SK-N-SH treated with all-trans-retinoic acid at 6 μM for 48 hours (cell line): Measurements from ENCODE around the gene USH2A.

Experiments
- ATAC-seq: fragments of 200-7000 bp; cut with Tn5 transposase; 3 replicates; pipeline ENCODE4 v1.9.1; 2020; ENCODE audit warnings: mild to moderate bottlenecking, moderate library complexity
- ARNTL ChIP-seq: fragments of 450-650 bp; formaldehyde crosslinking; IDR thresholded peaks from 2 replicates; pipeline ENCODE4 v1.5.0; 2020; ENCODE audit warnings: low read depth, mild to moderate bottlenecking, moderate library complexity, borderline replicate concordance
- BACH2 ChIP-seq: fragments of 250-450 bp; sonication (Bioruptor Pico); IDR thresholded peaks from 2 replicates; pipeline ENCODE4 v1.9.0; 2021; ENCODE audit warnings: mild to moderate bottlenecking, borderline replicate concordance
- CSDC2 ChIP-seq: fragments of 250-450 bp; sonication (Bioruptor Pico); IDR thresholded peaks from 2 replicates; pipeline ENCODE4 v1.5.0; 2020; ENCODE audit warnings: mild to moderate bottlenecking, moderate library complexity
- ESRRG ChIP-seq: fragments of 250-450 bp; sonication (Bioruptor Pico); IDR thresholded peaks from 2 replicates; pipeline ENCODE4 v1.6.1; 2021; ENCODE audit warnings: mild to moderate bottlenecking
- GLIS3 ChIP-seq: fragments of 250-450 bp; sonication (Bioruptor Pico); IDR thresholded peaks from 2 replicates; pipeline ENCODE4 v1.5.0; 2020; ENCODE audit warnings: mild to moderate bottlenecking, moderate library complexity
- ISL1 ChIP-seq: fragments of 250-450 bp; sonication (Bioruptor Pico); IDR thresholded peaks from 2 replicates; pipeline ENCODE4 v2.1.2; 2022; ENCODE audit warnings: mild to moderate bottlenecking, moderate library complexity
- OSR1 ChIP-seq: fragments of 250-450 bp; sonication (Bioruptor Pico); IDR thresholded peaks from 2 replicates; pipeline ENCODE4 v1.8.0; 2022; ENCODE audit warnings: moderate library complexity, mild to moderate bottlenecking, inconsistent platforms
- PPARA ChIP-seq: fragments of 250-450 bp; sonication (Bioruptor Pico); IDR thresholded peaks from 2 replicates; pipeline ENCODE4 v1.5.0; 2020; ENCODE audit warnings: mild to moderate bottlenecking, borderline replicate concordance
- RARB ChIP-seq: fragments of 250-450 bp; sonication (Bioruptor Pico); IDR thresholded peaks from 2 replicates; pipeline ENCODE4 v1.8.0; 2021; ENCODE audit warnings: mild to moderate bottlenecking, moderate library complexity
- SNAI2 ChIP-seq: fragments of 250-450 bp; sonication (Bioruptor Pico); IDR thresholded peaks from 2 replicates; pipeline ENCODE4 v1.5.0; 2020; ENCODE audit warnings: mild to moderate bottlenecking, moderate library complexity
- TCF4 ChIP-seq: fragments of 250-450 bp; sonication (Bioruptor Pico); IDR thresholded peaks from 2 replicates; pipeline ENCODE4 v1.8.0; 2021; ENCODE audit warnings: mild to moderate bottlenecking, moderate library complexity, borderline replicate concordance
- TOX ChIP-seq: fragments of 250-450 bp; sonication (Bioruptor Pico); IDR thresholded peaks from 2 replicates; pipeline ENCODE4 v1.8.0; 2021; ENCODE audit warnings: mild to moderate bottlenecking, moderate library complexity, borderline replicate concordance
- ZC3H10 ChIP-seq: fragments of 250-450 bp; sonication (Bioruptor Pico); IDR thresholded peaks from 2 replicates; pipeline ENCODE4 v1.5.1; 2021; ENCODE audit warnings: mild to moderate bottlenecking, moderate library complexity
- ZFP3 ChIP-seq: fragments of 250-450 bp; sonication (Bioruptor Pico); IDR thresholded peaks from 2 replicates; pipeline ENCODE4 v1.5.0; 2020; ENCODE audit warnings: mild to moderate bottlenecking, moderate library complexity
- ZFP30 ChIP-seq: fragments of 450-650 bp; formaldehyde crosslinking; IDR thresholded peaks from 2 replicates; pipeline ENCODE4 v1.5.0; 2022; ENCODE audit warnings: mild to moderate bottlenecking, moderate library complexity
- ZNF565 ChIP-seq: fragments of 450-650 bp; formaldehyde crosslinking; conservative IDR thresholded peaks from 2 replicates; pipeline ENCODE4 v1.5.0; 2020; ENCODE audit warnings: low read depth, mild to moderate bottlenecking, moderate library complexity
- ZNF70 ChIP-seq: fragments of 450-650 bp; formaldehyde crosslinking; IDR thresholded peaks from 2 replicates; pipeline ENCODE4 v1.5.0; 2020; ENCODE audit warnings: mild to moderate bottlenecking, moderate library complexity
- ZNF8 ChIP-seq: fragments of 450-650 bp; formaldehyde crosslinking; IDR thresholded peaks from 2 replicates; pipeline ENCODE4 v1.5.0; 2020; ENCODE audit warnings: mild to moderate bottlenecking, moderate library complexity
- TF ChIP-seq, protein P1 (sequence below): fragments of 250-450 bp; sonication (Bioruptor Pico); IDR thresholded peaks from 2 replicates; pipeline ENCODE4 v1.5.1; 2020; ENCODE audit warnings: low read depth, mild to moderate bottlenecking, moderate library complexity
- TF ChIP-seq, protein P2 (sequence below): fragments of 250-450 bp; sonication (Bioruptor Pico); IDR thresholded peaks from 2 replicates; pipeline ENCODE4 v1.8.0; 2021; ENCODE audit warnings: low read depth, mild to moderate bottlenecking, moderate library complexity, borderline replicate concordance
- TF ChIP-seq, protein P3 (sequence below): fragments of 250-450 bp; sonication (Bioruptor Pico); IDR thresholded peaks from 2 replicates; pipeline ENCODE4 v1.5.1; 2021; ENCODE audit warnings: mild to moderate bottlenecking, moderate library complexity
- TF ChIP-seq, protein P4 (sequence below): fragments of 250-450 bp; sonication (Bioruptor Pico); IDR thresholded peaks from 2 replicates; pipeline ENCODE4 v1.8.0; 2020; ENCODE audit warnings: mild to moderate bottlenecking, moderate library complexity, borderline replicate concordance
- TF ChIP-seq, protein P5 (sequence below): fragments of 250-450 bp; sonication (Bioruptor Pico); IDR thresholded peaks from 2 replicates; pipeline ENCODE4 v1.5.0; 2020; ENCODE audit warnings: mild to moderate bottlenecking, moderate library complexity

Gene USH2A

DNA sequence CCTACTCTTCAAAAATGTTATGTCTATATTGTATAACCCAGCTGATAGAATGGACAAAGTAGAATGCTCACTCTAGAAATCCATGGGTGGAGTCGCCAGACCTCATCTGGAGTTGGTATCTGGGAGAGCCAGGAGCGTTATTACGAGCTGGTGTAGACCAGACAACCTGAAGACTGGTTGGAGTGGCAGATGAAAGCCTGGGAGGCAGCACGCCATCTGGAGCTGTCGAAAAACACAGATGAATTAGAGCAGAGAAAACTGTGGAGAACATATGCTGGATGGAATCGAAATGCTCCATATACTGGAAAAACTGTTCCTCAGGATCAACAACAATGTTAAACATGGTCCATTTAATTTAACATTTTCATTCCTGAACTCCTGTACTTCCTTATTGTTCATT, 522.6 kb downstream of the USH2A start:
- no peak for TF ChIP-seq PPARA (CRISPR knock-in tag)
- TF ChIP-seq BACH2 (CRISPR knock-in tag), result no peak
- ATAC-seq, result no peak

DNA sequence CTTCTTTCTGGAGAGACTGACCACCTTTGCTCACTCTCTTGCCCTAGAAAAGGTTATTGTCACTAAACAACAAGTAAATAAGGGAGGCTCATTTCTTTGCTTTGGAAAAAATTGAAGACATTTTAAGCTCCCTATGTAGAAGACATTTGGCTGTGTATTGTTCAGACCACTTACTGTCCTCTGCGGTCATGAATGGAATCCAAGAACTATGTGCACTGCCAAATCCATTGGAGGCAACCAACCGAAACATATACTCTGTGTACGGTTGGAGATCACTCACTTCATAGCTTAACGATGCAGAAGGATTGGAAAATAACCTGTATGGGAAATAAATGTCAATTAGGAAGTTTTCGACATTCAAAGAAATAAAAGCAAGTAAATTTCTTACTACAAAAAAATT, 523.3 kb downstream of the USH2A start:
- TF ChIP-seq OSR1 (CRISPR knock-in tag), result no peak
- TF ChIP-seq, protein P1, sequence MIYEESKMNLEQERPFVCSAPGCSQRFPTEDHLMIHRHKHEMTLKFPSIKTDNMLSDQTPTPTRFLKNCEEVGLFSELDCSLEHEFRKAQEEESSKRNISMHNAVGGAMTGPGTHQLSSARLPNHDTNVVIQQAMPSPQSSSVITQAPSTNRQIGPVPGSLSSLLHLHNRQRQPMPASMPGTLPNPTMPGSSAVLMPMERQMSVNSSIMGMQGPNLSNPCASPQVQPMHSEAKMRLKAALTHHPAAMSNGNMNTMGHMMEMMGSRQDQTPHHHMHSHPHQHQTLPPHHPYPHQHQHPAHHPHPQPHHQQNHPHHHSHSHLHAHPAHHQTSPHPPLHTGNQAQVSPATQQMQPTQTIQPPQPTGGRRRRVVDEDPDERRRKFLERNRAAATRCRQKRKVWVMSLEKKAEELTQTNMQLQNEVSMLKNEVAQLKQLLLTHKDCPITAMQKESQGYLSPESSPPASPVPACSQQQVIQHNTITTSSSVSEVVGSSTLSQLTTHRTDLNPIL (CRISPR knock-in tag), result no peak
- no peak for TF ChIP-seq ZNF70 (CRISPR knock-in tag)
- no peak for TF ChIP-seq CSDC2 (CRISPR knock-in tag)
- no peak for TF ChIP-seq SNAI2 (CRISPR knock-in tag)
- no peak for TF ChIP-seq ISL1 (CRISPR knock-in tag)
- TF ChIP-seq ESRRG (CRISPR knock-in tag), result no peak
- TF ChIP-seq ZC3H10 (CRISPR knock-in tag), result no peak
- TF ChIP-seq ZNF8 (CRISPR knock-in tag), result no peak
- TF ChIP-seq, protein P2, sequence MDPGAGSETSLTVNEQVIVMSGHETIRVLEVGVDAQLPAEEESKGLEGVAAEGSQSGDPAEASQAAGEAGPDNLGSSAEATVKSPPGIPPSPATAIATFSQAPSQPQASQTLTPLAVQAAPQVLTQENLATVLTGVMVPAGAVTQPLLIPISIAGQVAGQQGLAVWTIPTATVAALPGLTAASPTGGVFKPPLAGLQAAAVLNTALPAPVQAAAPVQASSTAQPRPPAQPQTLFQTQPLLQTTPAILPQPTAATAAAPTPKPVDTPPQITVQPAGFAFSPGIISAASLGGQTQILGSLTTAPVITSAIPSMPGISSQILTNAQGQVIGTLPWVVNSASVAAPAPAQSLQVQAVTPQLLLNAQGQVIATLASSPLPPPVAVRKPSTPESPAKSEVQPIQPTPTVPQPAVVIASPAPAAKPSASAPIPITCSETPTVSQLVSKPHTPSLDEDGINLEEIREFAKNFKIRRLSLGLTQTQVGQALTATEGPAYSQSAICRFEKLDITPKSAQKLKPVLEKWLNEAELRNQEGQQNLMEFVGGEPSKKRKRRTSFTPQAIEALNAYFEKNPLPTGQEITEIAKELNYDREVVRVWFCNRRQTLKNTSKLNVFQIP (CRISPR knock-in tag), result no peak
- TF ChIP-seq, protein P3, sequence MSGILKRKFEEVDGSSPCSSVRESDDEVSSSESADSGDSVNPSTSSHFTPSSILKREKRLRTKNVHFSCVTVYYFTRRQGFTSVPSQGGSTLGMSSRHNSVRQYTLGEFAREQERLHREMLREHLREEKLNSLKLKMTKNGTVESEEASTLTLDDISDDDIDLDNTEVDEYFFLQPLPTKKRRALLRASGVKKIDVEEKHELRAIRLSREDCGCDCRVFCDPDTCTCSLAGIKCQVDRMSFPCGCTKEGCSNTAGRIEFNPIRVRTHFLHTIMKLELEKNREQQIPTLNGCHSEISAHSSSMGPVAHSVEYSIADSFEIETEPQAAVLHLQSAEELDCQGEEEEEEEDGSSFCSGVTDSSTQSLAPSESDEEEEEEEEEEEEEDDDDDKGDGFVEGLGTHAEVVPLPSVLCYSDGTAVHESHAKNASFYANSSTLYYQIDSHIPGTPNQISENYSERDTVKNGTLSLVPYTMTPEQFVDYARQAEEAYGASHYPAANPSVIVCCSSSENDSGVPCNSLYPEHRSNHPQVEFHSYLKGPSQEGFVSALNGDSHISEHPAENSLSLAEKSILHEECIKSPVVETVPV, result no peak
- TF ChIP-seq BACH2 (CRISPR knock-in tag), result no peak
- no peak for TF ChIP-seq ARNTL (CRISPR knock-in tag)
- TF ChIP-seq ZFP3 (CRISPR knock-in tag), result no peak
- TF ChIP-seq ZFP30, result no peak
- TF ChIP-seq, protein P4, sequence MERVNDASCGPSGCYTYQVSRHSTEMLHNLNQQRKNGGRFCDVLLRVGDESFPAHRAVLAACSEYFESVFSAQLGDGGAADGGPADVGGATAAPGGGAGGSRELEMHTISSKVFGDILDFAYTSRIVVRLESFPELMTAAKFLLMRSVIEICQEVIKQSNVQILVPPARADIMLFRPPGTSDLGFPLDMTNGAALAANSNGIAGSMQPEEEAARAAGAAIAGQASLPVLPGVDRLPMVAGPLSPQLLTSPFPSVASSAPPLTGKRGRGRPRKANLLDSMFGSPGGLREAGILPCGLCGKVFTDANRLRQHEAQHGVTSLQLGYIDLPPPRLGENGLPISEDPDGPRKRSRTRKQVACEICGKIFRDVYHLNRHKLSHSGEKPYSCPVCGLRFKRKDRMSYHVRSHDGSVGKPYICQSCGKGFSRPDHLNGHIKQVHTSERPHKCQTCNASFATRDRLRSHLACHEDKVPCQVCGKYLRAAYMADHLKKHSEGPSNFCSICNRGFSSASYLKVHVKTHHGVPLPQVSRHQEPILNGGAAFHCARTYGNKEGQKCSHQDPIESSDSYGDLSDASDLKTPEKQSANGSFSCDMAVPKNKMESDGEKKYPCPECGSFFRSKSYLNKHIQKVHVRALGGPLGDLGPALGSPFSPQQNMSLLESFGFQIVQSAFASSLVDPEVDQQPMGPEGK, result no peak
- ATAC-seq, result no peak

DNA sequence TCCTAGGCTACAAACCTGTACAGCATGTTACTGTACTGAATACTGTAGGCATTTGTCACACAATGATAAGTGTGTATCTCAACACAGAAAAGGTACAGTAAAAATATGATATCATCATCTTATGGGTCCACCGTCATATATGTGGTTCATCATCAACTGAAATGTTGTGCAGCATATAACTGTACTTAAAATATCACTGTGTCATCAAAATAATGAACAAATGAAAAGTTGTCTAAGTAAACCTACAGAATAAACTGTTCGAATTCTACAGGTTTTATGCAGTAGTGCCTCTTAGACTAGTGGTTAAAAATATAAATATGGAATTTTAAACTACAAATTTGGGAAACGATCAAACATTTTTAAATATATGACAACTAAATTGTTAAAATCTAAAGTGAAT, 527.4 kb downstream of the USH2A start:
- TF ChIP-seq, protein P4, result no peak
- TF ChIP-seq, protein P1 (CRISPR knock-in tag), result no peak
- TF ChIP-seq TOX (no peak), ISL1 (CRISPR knock-in tag) (no peak), ZC3H10 (CRISPR knock-in tag) (no peak), ZNF565 (CRISPR knock-in tag) (no peak), CSDC2 (CRISPR knock-in tag) (no peak), RARB (no peak), ZFP30 (no peak), ZFP3 (CRISPR knock-in tag) (no peak), OSR1 (CRISPR knock-in tag) (no peak), SNAI2 (CRISPR knock-in tag) (no peak), ZNF8 (CRISPR knock-in tag) (no peak), TCF4 (no peak), ZNF70 (CRISPR knock-in tag) (no peak), GLIS3 (CRISPR knock-in tag) (no peak), ARNTL (CRISPR knock-in tag) (no peak), BACH2 (CRISPR knock-in tag) (no peak)
- TF ChIP-seq, protein P5, sequence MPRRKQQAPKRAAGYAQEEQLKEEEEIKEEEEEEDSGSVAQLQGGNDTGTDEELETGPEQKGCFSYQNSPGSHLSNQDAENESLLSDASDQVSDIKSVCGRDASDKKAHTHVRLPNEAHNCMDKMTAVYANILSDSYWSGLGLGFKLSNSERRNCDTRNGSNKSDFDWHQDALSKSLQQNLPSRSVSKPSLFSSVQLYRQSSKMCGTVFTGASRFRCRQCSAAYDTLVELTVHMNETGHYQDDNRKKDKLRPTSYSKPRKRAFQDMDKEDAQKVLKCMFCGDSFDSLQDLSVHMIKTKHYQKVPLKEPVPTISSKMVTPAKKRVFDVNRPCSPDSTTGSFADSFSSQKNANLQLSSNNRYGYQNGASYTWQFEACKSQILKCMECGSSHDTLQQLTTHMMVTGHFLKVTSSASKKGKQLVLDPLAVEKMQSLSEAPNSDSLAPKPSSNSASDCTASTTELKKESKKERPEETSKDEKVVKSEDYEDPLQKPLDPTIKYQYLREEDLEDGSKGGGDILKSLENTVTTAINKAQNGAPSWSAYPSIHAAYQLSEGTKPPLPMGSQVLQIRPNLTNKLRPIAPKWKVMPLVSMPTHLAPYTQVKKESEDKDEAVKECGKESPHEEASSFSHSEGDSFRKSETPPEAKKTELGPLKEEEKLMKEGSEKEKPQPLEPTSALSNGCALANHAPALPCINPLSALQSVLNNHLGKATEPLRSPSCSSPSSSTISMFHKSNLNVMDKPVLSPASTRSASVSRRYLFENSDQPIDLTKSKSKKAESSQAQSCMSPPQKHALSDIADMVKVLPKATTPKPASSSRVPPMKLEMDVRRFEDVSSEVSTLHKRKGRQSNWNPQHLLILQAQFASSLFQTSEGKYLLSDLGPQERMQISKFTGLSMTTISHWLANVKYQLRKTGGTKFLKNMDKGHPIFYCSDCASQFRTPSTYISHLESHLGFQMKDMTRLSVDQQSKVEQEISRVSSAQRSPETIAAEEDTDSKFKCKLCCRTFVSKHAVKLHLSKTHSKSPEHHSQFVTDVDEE (CRISPR knock-in tag), result no peak
- no peak for ATAC-seq
